ENCODE data around the gene SLC10A7. TPM values are rescaled to one million over a fixed set of nuclear protein-coding genes. Genes with fewer than 3 reads are reported as not detected.

Gene SLC10A7
- total RNA-seq, result 10 to 100 TPM; 12.0 to 56.1 (median 15.9) TPM

GRCh38 chr4:146521541-146522097, at the start of gene SLC10A7:
TSS of gene SLC10A7 (minus strand) at chr4:146521940. CDS start at chr4:146521717, 223 bp downstream.
- 0% methylated on average over 19 to 30 of the region's 30 CpGs for WGBS, 2 donors (ENCODE audit: low coverage in 1 of 2)
- no peak for TF ChIP-seq EP300 (IDR thresholded peaks at IDR 0.05; ENCODE audit: low read depth)
- no peak for TF ChIP-seq CTCF (IDR thresholded peaks at IDR 0.05)
- TF ChIP-seq POLR2AphosphoS5 (IDR thresholded peaks at IDR 0.05), result no peak
- TF ChIP-seq POLR2A (IDR thresholded peaks at IDR 0.05), result no peak
- Histone ChIP-seq H3K27me3 (no peaks in the 10 kb centered on the region), H3K27ac (peak within 1 kb of the TSS; percentile 85 to 88 (median 86)), H3K4me1 (peaks cover 9 to 23% (median 12%) of the 10 kb centered on the region in 4 donors), H3K9me3 (no peaks in the 10 kb centered on the region), H3K36me3 (no peaks in the 10 kb centered on the region), H3K4me3 (peak within 1 kb of the TSS; percentile 66 to 94 (median 75))
- in situ Hi-C loops (cut with MboI; ENCODE audit: low pct_ligation_motif_present in 1 of 4, low pct_unique_long_range_greater_than_20kb in 1 of 4, low sequenced_read_pairs in 3 of 4) (no loop called here), intact Hi-C loops (cut with DNase I; ENCODE audit: low total_unique reads) (no loop called here)
- DNase-seq, result peak; percentile 82

- intact Hi-C loops (cut with DNase I; ENCODE audit: low total_unique reads) (no loop called here), in situ Hi-C loops (cut with MboI; ENCODE audit: low pct_ligation_motif_present in 1 of 4, low pct_unique_long_range_greater_than_20kb in 1 of 4, low sequenced_read_pairs in 3 of 4) (no loop called here)
- Histone ChIP-seq H3K27ac (no peak overlapping the region), H3K36me3 (no peaks in the 10 kb centered on the region), H3K4me3 (no peak overlapping the region), H3K9me3 (no peaks in the 10 kb centered on the region), H3K4me1 (no peaks in the 10 kb centered on the region), H3K27me3 (no peaks in the 10 kb centered on the region)
- DNase-seq, result no peak
- TF ChIP-seq EP300 (IDR thresholded peaks at IDR 0.05; ENCODE audit: low read depth), result no peak
- TF ChIP-seq POLR2A (IDR thresholded peaks at IDR 0.05), result no peak
- TF ChIP-seq POLR2AphosphoS5 (IDR thresholded peaks at IDR 0.05), result no peak
- TF ChIP-seq CTCF (IDR thresholded peaks at IDR 0.05), result no peak
- 51 to 64% methylated on average over 2 of the region's 2 CpGs for WGBS, 2 donors (ENCODE audit: low coverage in 1 of 2)
Observed at GRCh38 chr4:146567396-146567795, 45.7 kb upstream of the SLC10A7 start.

- no peak for TF ChIP-seq POLR2AphosphoS5 (IDR thresholded peaks at IDR 0.05)
- intact Hi-C loops (cut with DNase I; ENCODE audit: low total_unique reads) (no loop called here), in situ Hi-C loops (cut with MboI; ENCODE audit: low pct_ligation_motif_present in 1 of 4, low pct_unique_long_range_greater_than_20kb in 1 of 4, low sequenced_read_pairs in 3 of 4) (no loop called here)
- Histone ChIP-seq H3K9me3 (no peaks in the 10 kb centered on the region), H3K27ac (no peak overlapping the region), H3K27me3 (no peaks in the 10 kb centered on the region), H3K4me3 (no peak overlapping the region), H3K4me1 (no peaks in the 10 kb centered on the region), H3K36me3 (no peaks in the 10 kb centered on the region)
- DNase-seq, result no peak
- WGBS, 2 donors (ENCODE audit: low coverage in 1 of 2), result 42 to 65% methylated on average over 3 of the region's 3 CpGs
Observed at GRCh38 chr4:146564492-146564891, 42.8 kb upstream of the SLC10A7 start.

GRCh38 chr4:146550161-146550560, 28.4 kb upstream of the SLC10A7 start:
- Histone ChIP-seq H3K36me3 (no peaks in the 10 kb centered on the region), H3K27ac (no peak overlapping the region), H3K9me3 (no peaks in the 10 kb centered on the region), H3K4me1 (no peaks in the 10 kb centered on the region), H3K27me3 (no peaks in the 10 kb centered on the region), H3K4me3 (no peak overlapping the region)
- intact Hi-C loops (cut with DNase I; ENCODE audit: low total_unique reads) (no loop called here), in situ Hi-C loops (cut with MboI; ENCODE audit: low pct_ligation_motif_present in 1 of 4, low pct_unique_long_range_greater_than_20kb in 1 of 4, low sequenced_read_pairs in 3 of 4) (no loop called here)
- DNase-seq, result no peak
- WGBS, 2 donors (ENCODE audit: low coverage in 1 of 2), result 17 to 68% methylated on average over 1 to 3 of the region's 3 CpGs
- TF ChIP-seq EP300 (IDR thresholded peaks at IDR 0.05; ENCODE audit: low read depth) (no peak), POLR2AphosphoS5 (IDR thresholded peaks at IDR 0.05) (no peak), POLR2A (IDR thresholded peaks at IDR 0.05) (no peak), CTCF (IDR thresholded peaks at IDR 0.05) (no peak)

- no peaks in the 10 kb centered on the region for H3K27me3 ChIP-seq
- no peak overlapping the region for H3K27ac ChIP-seq
- 50% methylated on average over 1 of the region's 1 CpG; no CpG with 5 or more reads in 1 of the 2 donors for WGBS, 2 donors (ENCODE audit: low coverage in 1 of 2)
- peaks cover 0 to 4% of the 10 kb centered on the region in 2 donors for H3K9me3 ChIP-seq
- in situ Hi-C loops (cut with MboI; ENCODE audit: low pct_ligation_motif_present in 1 of 4, low pct_unique_long_range_greater_than_20kb in 1 of 4, low sequenced_read_pairs in 3 of 4), result no loop called here
- no peaks in the 10 kb centered on the region for H3K4me1 ChIP-seq
- no peak overlapping the region for H3K4me3 ChIP-seq
- intact Hi-C loops (cut with DNase I; ENCODE audit: low total_unique reads), result no loop called here
- DNase-seq, result no peak
- H3K36me3 ChIP-seq, result no peaks in the 10 kb centered on the region
- TF ChIP-seq EP300 (IDR thresholded peaks at IDR 0.05; ENCODE audit: low read depth) (no peak), POLR2A (IDR thresholded peaks at IDR 0.05) (no peak), POLR2AphosphoS5 (IDR thresholded peaks at IDR 0.05) (no peak), CTCF (IDR thresholded peaks at IDR 0.05) (no peak)
Observed at GRCh38 chr4:146548443-146548842, 26.7 kb upstream of the SLC10A7 start.
